ENCODE data around the gene PRMT7. TPM values are rescaled to one million over a fixed set of nuclear protein-coding genes. Genes with fewer than 3 reads are reported as not detected.

Gene PRMT7
- total RNA-seq, 4 donors from 2014 or later, result 20.6 to 115 (median 38.5) TPM

GRCh38 chr16:68371706-68372380 is 61.0 kb downstream of the PRMT7 start:
- Histone ChIP-seq H3K27me3 (no peaks in the 10 kb centered on the region), H3K9me3 (no peaks in the 10 kb centered on the region), H3K36me3 (no peaks in the 10 kb centered on the region), H3K27ac (no peak overlapping the region), H3K4me3 (no peak overlapping the region), H3K4me1 (no peaks in the 10 kb centered on the region)
- 95 to 98% methylated on average over 8 to 40 of the region's 40 CpGs for WGBS, 2 donors (ENCODE audit: low coverage in 1 of 2)
- in situ Hi-C loops (cut with MboI; ENCODE audit: low pct_ligation_motif_present in 1 of 4, low pct_unique_long_range_greater_than_20kb in 1 of 4, low sequenced_read_pairs in 3 of 4), result no loop called here
- intact Hi-C loops (cut with DNase I; ENCODE audit: low total_unique reads), result loop anchor here (5.0 kb wide), 1 partner anchor 505 kb away; no protein-coding TSS in a partner anchor
- DNase-seq, result no peak
- TF ChIP-seq EP300 (IDR thresholded peaks at IDR 0.05; ENCODE audit: low read depth), result no peak
- TF ChIP-seq CTCF (IDR thresholded peaks at IDR 0.05), result no peak
- TF ChIP-seq POLR2A (IDR thresholded peaks at IDR 0.05), result no peak
- TF ChIP-seq POLR2AphosphoS5 (IDR thresholded peaks at IDR 0.05), result no peak

GRCh38 chr16:68372381-68372720 is 61.5 kb downstream of the PRMT7 start:
- Histone ChIP-seq H3K4me1 (no peaks in the 10 kb centered on the region), H3K9me3 (no peaks in the 10 kb centered on the region), H3K27me3 (no peaks in the 10 kb centered on the region), H3K27ac (no peak overlapping the region), H3K36me3 (no peaks in the 10 kb centered on the region), H3K4me3 (no peak overlapping the region)
- TF ChIP-seq POLR2AphosphoS5 (IDR thresholded peaks at IDR 0.05), result no peak
- TF ChIP-seq CTCF (IDR thresholded peaks at IDR 0.05), result no peak
- no peak for TF ChIP-seq EP300 (IDR thresholded peaks at IDR 0.05; ENCODE audit: low read depth)
- TF ChIP-seq POLR2A (IDR thresholded peaks at IDR 0.05), result no peak
- intact Hi-C loops (cut with DNase I; ENCODE audit: low total_unique reads), result loop anchor here (5.0 kb wide), 1 partner anchor 505 kb away; no protein-coding TSS in a partner anchor
- in situ Hi-C loops (cut with MboI; ENCODE audit: low pct_ligation_motif_present in 1 of 4, low pct_unique_long_range_greater_than_20kb in 1 of 4, low sequenced_read_pairs in 3 of 4), result no loop called here
- WGBS, 2 donors (ENCODE audit: low coverage in 1 of 2), result 97% methylated on average over 3 of the region's 3 CpGs; no CpG with 5 or more reads in 1 of the 2 donors
- DNase-seq, result no peak

- in situ Hi-C loops (cut with MboI; ENCODE audit: low pct_ligation_motif_present in 1 of 4, low pct_unique_long_range_greater_than_20kb in 1 of 4, low sequenced_read_pairs in 3 of 4) (no loop called here), intact Hi-C loops (cut with DNase I; ENCODE audit: low total_unique reads) (loop anchor here (5.0 kb wide), 1 partner anchor 504 kb away; no protein-coding TSS in a partner anchor)
- Histone ChIP-seq H3K36me3 (no peaks in the 10 kb centered on the region), H3K9me3 (no peaks in the 10 kb centered on the region), H3K27ac (no peak overlapping the region), H3K4me3 (no peak overlapping the region), H3K27me3 (no peaks in the 10 kb centered on the region), H3K4me1 (no peaks in the 10 kb centered on the region)
- TF ChIP-seq POLR2AphosphoS5 (IDR thresholded peaks at IDR 0.05) (no peak), POLR2A (IDR thresholded peaks at IDR 0.05) (no peak), CTCF (IDR thresholded peaks at IDR 0.05) (no peak), EP300 (IDR thresholded peaks at IDR 0.05; ENCODE audit: low read depth) (no peak)
- DNase-seq, result no peak
- 88% methylated on average over 8 of the region's 8 CpGs; no CpG with 5 or more reads in 1 of the 2 donors for WGBS, 2 donors (ENCODE audit: low coverage in 1 of 2)
Measured at GRCh38 chr16:68372806-68373205, 62.0 kb downstream of the PRMT7 start.

- TF ChIP-seq POLR2AphosphoS5 (IDR thresholded peaks at IDR 0.05) (no peak), POLR2A (IDR thresholded peaks at IDR 0.05) (no peak), CTCF (IDR thresholded peaks at IDR 0.05) (no peak), EP300 (IDR thresholded peaks at IDR 0.05; ENCODE audit: low read depth) (no peak)
- Histone ChIP-seq H3K4me3 (no peak overlapping the region), H3K4me1 (no peaks in the 10 kb centered on the region), H3K9me3 (no peaks in the 10 kb centered on the region), H3K27me3 (no peaks in the 10 kb centered on the region), H3K27ac (no peak overlapping the region), H3K36me3 (no peaks in the 10 kb centered on the region)
- no peak for DNase-seq
- in situ Hi-C loops (cut with MboI; ENCODE audit: low pct_ligation_motif_present in 1 of 4, low pct_unique_long_range_greater_than_20kb in 1 of 4, low sequenced_read_pairs in 3 of 4), result no loop called here
- intact Hi-C loops (cut with DNase I; ENCODE audit: low total_unique reads), result loop anchor here (5.0 kb wide), 1 partner anchor 504 kb away; no protein-coding TSS in a partner anchor
- 83% methylated on average over 18 of the region's 18 CpGs; no CpG with 5 or more reads in 1 of the 2 donors for WGBS, 2 donors (ENCODE audit: low coverage in 1 of 2)
Measured at GRCh38 chr16:68373528-68374245, 62.9 kb downstream of the PRMT7 start.
